ENCODE data around the gene AGMO. TPM values are rescaled to one million over a fixed set of nuclear protein-coding genes. Genes with fewer than 3 reads are reported as not detected.

AGMO gene
- total RNA-seq, 2 donors from 2014 or later = 1.9 TPM; not detected in 1

DNA sequence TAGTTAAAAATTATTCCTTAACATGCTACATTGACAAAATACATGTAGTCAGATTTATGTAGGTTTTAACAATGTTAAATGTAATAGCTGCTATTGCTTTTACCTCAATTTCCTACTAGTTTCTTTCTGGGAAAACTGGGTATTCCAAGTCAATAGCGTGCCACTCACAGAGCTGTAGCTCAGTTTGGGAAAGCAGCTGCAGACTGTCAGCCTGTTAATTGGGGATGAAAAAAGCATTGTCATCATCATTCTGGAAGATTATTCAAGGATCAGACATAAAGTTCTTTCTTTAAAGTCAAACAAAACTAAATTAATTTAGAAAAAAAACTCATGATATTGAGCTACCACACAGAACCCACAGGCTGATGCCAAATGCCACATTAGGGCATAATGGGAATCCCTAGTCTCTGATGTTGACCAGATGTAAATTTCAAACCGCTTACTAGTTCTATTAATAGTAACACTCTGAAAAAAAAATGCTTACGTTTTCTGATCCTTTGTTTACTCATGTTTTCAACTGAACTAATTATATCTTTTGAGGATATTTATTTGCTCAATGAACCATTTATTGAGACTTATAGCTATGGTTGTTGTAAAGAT, 19.6 kb upstream of the AGMO start:
- no peaks in the 10 kb centered on the region for H3K36me3 Mint-ChIP-seq (ENCODE audit: low read depth)
- no peaks in the 10 kb centered on the region for H3K27me3 Mint-ChIP-seq (ENCODE audit: insufficient read depth)

DNA sequence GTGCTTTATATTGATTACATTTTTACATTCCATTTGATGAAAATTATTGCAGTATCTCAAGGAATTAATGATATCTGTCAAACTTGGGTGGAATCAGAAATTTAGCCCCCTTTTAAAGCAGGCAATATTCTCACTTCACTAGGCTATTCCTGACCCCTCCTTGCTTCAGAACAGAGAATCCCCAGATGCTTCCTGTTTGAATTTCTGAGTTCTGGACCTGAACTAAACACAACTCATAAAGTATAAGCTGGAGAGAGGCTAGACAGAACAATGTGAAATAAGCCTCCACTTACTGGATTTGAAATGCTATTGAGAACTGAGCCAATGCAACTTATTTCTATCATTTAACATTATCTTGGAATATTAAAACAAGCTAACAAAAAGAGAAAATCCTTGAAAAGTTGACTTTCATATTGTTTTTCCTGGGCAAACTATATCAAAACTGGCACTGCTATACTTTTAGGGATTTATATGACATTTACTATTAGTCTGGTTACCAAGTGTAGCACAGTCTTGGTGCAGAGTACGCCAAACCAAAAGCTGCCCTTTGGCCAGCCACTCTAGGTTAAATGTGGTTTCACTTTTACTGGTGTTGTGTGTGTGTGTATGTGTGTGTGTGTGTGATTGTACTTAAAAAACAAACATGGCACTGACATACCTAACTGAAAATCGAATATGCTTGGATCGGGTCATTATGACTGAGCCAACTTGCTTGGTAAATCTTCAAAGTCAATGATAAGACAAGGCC, 19.0 kb upstream of the AGMO start:
- Histone ChIP-seq H3K4me3 (ENCODE audit: low read length) (no peak overlapping the region), H3K9me3 (ENCODE audit: control insufficient read depth, low read length) (peaks cover 12% of the 10 kb centered on the region), H3K36me3 (ENCODE audit: control insufficient read depth, insufficient read depth, low read length) (no peaks in the 10 kb centered on the region), H3K9ac (ENCODE audit: extremely low read depth, low read length, poor library complexity, severe bottlenecking) (no peak overlapping the region), H3K27ac (ENCODE audit: low read depth, low read length) (no peak overlapping the region), H3K4me1 (ENCODE audit: control insufficient read depth, insufficient read depth, low read length) (no peaks in the 10 kb centered on the region), H3K27me3 (ENCODE audit: control insufficient read depth, insufficient read depth, low read length, poor library complexity, severe bottlenecking) (no peaks in the 10 kb centered on the region)
- TF ChIP-seq, protein P1, sequence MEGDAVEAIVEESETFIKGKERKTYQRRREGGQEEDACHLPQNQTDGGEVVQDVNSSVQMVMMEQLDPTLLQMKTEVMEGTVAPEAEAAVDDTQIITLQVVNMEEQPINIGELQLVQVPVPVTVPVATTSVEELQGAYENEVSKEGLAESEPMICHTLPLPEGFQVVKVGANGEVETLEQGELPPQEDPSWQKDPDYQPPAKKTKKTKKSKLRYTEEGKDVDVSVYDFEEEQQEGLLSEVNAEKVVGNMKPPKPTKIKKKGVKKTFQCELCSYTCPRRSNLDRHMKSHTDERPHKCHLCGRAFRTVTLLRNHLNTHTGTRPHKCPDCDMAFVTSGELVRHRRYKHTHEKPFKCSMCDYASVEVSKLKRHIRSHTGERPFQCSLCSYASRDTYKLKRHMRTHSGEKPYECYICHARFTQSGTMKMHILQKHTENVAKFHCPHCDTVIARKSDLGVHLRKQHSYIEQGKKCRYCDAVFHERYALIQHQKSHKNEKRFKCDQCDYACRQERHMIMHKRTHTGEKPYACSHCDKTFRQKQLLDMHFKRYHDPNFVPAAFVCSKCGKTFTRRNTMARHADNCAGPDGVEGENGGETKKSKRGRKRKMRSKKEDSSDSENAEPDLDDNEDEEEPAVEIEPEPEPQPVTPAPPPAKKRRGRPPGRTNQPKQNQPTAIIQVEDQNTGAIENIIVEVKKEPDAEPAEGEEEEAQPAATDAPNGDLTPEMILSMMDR (conservative IDR thresholded peaks at IDR 0.05) = no peak
- Mint-ChIP-seq H3K27ac (no peak overlapping the region), H3K4me3 (no peak overlapping the region), H3K27me3 (ENCODE audit: insufficient read depth) (no peaks in the 10 kb centered on the region), H3K36me3 (ENCODE audit: low read depth) (no peaks in the 10 kb centered on the region), H3K4me1 (no peaks in the 10 kb centered on the region), H3K9me3 (peaks cover 19% of the 10 kb centered on the region)
- 97% methylated on average over 3 of the region's 3 CpGs; no CpG with 5 or more reads in 1 of the 2 experiments for WGBS, 2 experiments (ENCODE audit: insufficient coverage in 1 of 2, insufficient read length in 1 of 2)
- no peak for DNase-seq

More for the DNA sequence above, 19.6 kb upstream of the AGMO start:
- no peak overlapping the region for H3K4me3 Mint-ChIP-seq
- no peaks in the 10 kb centered on the region for H3K4me1 Mint-ChIP-seq
- no peaks in the 10 kb centered on the region for H3K27me3 ChIP-seq (ENCODE audit: control insufficient read depth, insufficient read depth, low read length, poor library complexity, severe bottlenecking)
- no peak overlapping the region for H3K4me3 ChIP-seq (ENCODE audit: low read length)
- no peaks in the 10 kb centered on the region for H3K36me3 ChIP-seq (ENCODE audit: control insufficient read depth, insufficient read depth, low read length)
- H3K9me3 Mint-ChIP-seq = peaks cover 20% of the 10 kb centered on the region
- no peak for DNase-seq
- 93% methylated on average over 3 of the region's 3 CpGs; no CpG with 5 or more reads in 1 of the 2 experiments for WGBS, 2 experiments (ENCODE audit: insufficient coverage in 1 of 2, insufficient read length in 1 of 2)
- TF ChIP-seq, protein P1 (conservative IDR thresholded peaks at IDR 0.05) = no peak
- H3K9ac ChIP-seq (ENCODE audit: extremely low read depth, low read length, poor library complexity, severe bottlenecking) = no peak overlapping the region
- no peaks in the 10 kb centered on the region for H3K4me1 ChIP-seq (ENCODE audit: control insufficient read depth, insufficient read depth, low read length)
- no peak overlapping the region for H3K27ac ChIP-seq (ENCODE audit: low read depth, low read length)
- peaks cover 16% of the 10 kb centered on the region for H3K9me3 ChIP-seq (ENCODE audit: control insufficient read depth, low read length)
- no peak overlapping the region for H3K27ac Mint-ChIP-seq

DNA sequence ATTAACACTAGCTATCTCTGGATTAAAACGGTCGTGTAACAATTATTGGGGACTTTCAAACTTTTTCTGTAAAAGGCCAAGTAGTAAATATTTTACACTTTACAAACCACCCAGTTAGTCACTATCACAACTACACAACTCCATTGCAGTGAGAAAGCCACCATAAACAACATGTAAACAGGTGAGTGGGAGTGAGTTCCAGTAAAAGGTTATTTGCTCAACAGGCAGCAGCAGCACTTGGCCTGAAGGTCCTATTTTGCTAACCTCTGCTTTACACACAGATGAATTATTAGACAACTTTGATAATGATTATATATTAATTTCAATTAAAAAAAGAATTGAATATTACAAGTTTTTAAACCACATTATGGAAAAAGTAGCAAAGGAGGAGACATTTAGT, 15.8 kb upstream of the AGMO start:
- Mint-ChIP-seq H3K36me3 (ENCODE audit: low read depth) (no peaks in the 10 kb centered on the region), H3K27me3 (ENCODE audit: insufficient read depth) (no peaks in the 10 kb centered on the region), H3K4me3 (no peak overlapping the region), H3K27ac (no peak overlapping the region), H3K4me1 (no peaks in the 10 kb centered on the region), H3K9me3 (no peaks in the 10 kb centered on the region)
- no peaks in the 10 kb centered on the region for H3K9me3 ChIP-seq (ENCODE audit: control insufficient read depth, low read length)
- no peak overlapping the region for H3K27ac ChIP-seq (ENCODE audit: low read depth, low read length)
- no peak for DNase-seq
- H3K9ac ChIP-seq (ENCODE audit: extremely low read depth, low read length, poor library complexity, severe bottlenecking) = no peak overlapping the region
- H3K27me3 ChIP-seq (ENCODE audit: control insufficient read depth, insufficient read depth, low read length, poor library complexity, severe bottlenecking) = no peaks in the 10 kb centered on the region
- H3K4me3 ChIP-seq (ENCODE audit: low read length) = no peak overlapping the region
- no peaks in the 10 kb centered on the region for H3K36me3 ChIP-seq (ENCODE audit: control insufficient read depth, insufficient read depth, low read length)
- no peaks in the 10 kb centered on the region for H3K4me1 ChIP-seq (ENCODE audit: control insufficient read depth, insufficient read depth, low read length)
- TF ChIP-seq, protein P1 (conservative IDR thresholded peaks at IDR 0.05) = no peak
- WGBS, 2 experiments (ENCODE audit: insufficient coverage in 1 of 2, insufficient read length in 1 of 2) = 97% methylated on average over 2 of the region's 2 CpGs; no CpG with 5 or more reads in 1 of the 2 experiments

Data from endodermal cell (in vitro differentiated cells).